H1 (cell line): ENCODE data around the gene MFNG. TPM values are rescaled to one million over a fixed set of nuclear protein-coding genes. Genes with fewer than 3 reads are reported as not detected.

ENCODE experiments used
- BCL11A ChIP-seq, 2 experiments: IDR thresholded peaks; one replicate each; pipeline ENCODE4 v1.6.1; 2011; ENCODE audit warnings: low read depth in 2 of 2, low read length in 2 of 2, mild to moderate bottlenecking in 2 of 2
- TCF12 ChIP-seq: IDR thresholded peaks from 2 replicates; pipeline ENCODE4 v1.6.1; 2011; ENCODE audit warnings: low read depth, mild to moderate bottlenecking, low read length
- polyA plus RNA-seq, 7 experiments: library from polyadenylated mRNA; depleted of rRNA in 3 of 7; stranded (reverse) in 5 of 7; unstranded in 2 of 7; fragments of >200 nt in 5 of 7; fragments of 200-250 nt in 2 of 7; gene quantifications; 1 replicate in 5 of 7; 2 replicates in 1 of 7; 4 replicates in 1 of 7; pipeline versions ENCODE4 v1.2.1 to v1.2.3, GENCODE V29; 2011 to 2013; ENCODE audit warnings: missing spikeins in 2 of 7, mixed read lengths in 2 of 7
- total RNA-seq: library from RNA; stranded (reverse); fragmentation: NEBNext Ultra II Directional; extraction: Animal tissue kit (Norgen Biotek cat#: 25700); gene quantifications from 2 replicates; pipeline ENCODE4 v1.2.1, GENCODE V29; 2021

Gene MFNG
- total and polyA plus RNA-seq, 2 of the 8 experiments (the other 6 are each of a cell fraction or from before 2014, with no cell fraction given): 1.7 to 5.5 TPM

GRCh38 chr22:37489983-37490382 is 3.8 kb upstream of the MFNG start (continued):
- no peak for TF ChIP-seq TCF12
- TF ChIP-seq BCL11A (IDR thresholded peaks at IDR 0.05; ENCODE audit: low read depth in 2 of 2, low read length in 2 of 2): no peak
